ENCODE data around the gene RALGAPA2. TPM values are rescaled to one million over a fixed set of nuclear protein-coding genes. Genes with fewer than 3 reads are reported as not detected.

The RALGAPA2 gene
- total RNA-seq, 2 donors from 2014 or later, result 40.2 to 45.4 TPM

GRCh38 chr20:20437314-20437713 lies 275.1 kb downstream of the RALGAPA2 start:
- WGBS, 2 donors, result 97 to 98% methylated on average over 7 of the region's 7 CpGs
- H3K27ac ChIP-seq, result no peak overlapping the region
- no peak for DNase-seq
- intact Hi-C loops (cut with DNase I), result no loop called here
- no peak for ATAC-seq
- no peak overlapping the region for H3K4me3 ChIP-seq
- no peaks in the 10 kb centered on the region for H3K36me3 ChIP-seq (replicated peaks in 1 of 2; ENCODE audit: insufficient read depth in 1 of 2, low read depth in 2 of 2)
- no peak for TF ChIP-seq POLR2A (IDR thresholded peaks at IDR 0.05)
- TF ChIP-seq, protein P1, sequence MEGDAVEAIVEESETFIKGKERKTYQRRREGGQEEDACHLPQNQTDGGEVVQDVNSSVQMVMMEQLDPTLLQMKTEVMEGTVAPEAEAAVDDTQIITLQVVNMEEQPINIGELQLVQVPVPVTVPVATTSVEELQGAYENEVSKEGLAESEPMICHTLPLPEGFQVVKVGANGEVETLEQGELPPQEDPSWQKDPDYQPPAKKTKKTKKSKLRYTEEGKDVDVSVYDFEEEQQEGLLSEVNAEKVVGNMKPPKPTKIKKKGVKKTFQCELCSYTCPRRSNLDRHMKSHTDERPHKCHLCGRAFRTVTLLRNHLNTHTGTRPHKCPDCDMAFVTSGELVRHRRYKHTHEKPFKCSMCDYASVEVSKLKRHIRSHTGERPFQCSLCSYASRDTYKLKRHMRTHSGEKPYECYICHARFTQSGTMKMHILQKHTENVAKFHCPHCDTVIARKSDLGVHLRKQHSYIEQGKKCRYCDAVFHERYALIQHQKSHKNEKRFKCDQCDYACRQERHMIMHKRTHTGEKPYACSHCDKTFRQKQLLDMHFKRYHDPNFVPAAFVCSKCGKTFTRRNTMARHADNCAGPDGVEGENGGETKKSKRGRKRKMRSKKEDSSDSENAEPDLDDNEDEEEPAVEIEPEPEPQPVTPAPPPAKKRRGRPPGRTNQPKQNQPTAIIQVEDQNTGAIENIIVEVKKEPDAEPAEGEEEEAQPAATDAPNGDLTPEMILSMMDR (IDR thresholded peaks at IDR 0.05), result no peak
- no peaks in the 10 kb centered on the region for H3K27me3 ChIP-seq
- no peaks in the 10 kb centered on the region for H3K9me3 ChIP-seq
- H3K4me1 ChIP-seq, result peaks cover 15% of the 10 kb centered on the region

GRCh38 chr20:20436689-20437088 lies 275.8 kb downstream of the RALGAPA2 start:
- DNase-seq (no peak), ATAC-seq (no peak)
- H3K4me1 ChIP-seq, result peaks cover 15% of the 10 kb centered on the region
- H3K36me3 ChIP-seq (replicated peaks in 1 of 2; ENCODE audit: insufficient read depth in 1 of 2, low read depth in 2 of 2), result no peaks in the 10 kb centered on the region
- TF ChIP-seq, protein P1 (IDR thresholded peaks at IDR 0.05), result no peak
- TF ChIP-seq POLR2A (IDR thresholded peaks at IDR 0.05), result no peak
- H3K4me3 ChIP-seq, result no peak overlapping the region
- no peak overlapping the region for H3K27ac ChIP-seq
- no peaks in the 10 kb centered on the region for H3K9me3 ChIP-seq
- intact Hi-C loops (cut with DNase I), result no loop called here
- H3K27me3 ChIP-seq, result no peaks in the 10 kb centered on the region
- 95 to 96% methylated on average over 11 to 14 of the region's 16 CpGs for WGBS, 2 donors

DNA sequence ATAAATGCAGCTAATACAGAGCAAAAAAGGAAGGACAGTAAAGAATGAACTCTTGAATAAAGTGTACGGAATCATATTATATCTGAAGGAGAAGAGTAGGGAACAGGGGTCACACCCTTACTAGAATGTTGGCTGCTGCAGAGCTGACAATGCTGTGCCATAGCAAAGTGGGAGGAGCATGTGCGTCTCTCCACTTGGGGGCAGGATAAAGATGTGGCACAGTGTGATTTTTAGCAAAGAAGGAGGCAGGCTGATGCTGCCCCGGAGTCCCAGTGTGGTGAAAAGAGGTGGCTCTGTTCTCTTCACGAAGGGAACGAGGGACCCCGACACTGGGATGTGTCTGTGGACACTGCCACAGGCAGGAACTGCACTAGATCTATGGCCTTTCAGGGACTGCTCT lies 277.0 kb downstream of the RALGAPA2 start:
- TF ChIP-seq, protein P1 (IDR thresholded peaks at IDR 0.05), result no peak
- TF ChIP-seq POLR2A (IDR thresholded peaks at IDR 0.05), result no peak
- 90 to 97% methylated on average over 6 of the region's 6 CpGs for WGBS, 2 donors
- Histone ChIP-seq H3K4me3 (no peak overlapping the region), H3K36me3 (replicated peaks in 1 of 2; ENCODE audit: insufficient read depth in 1 of 2, low read depth in 2 of 2) (no peaks in the 10 kb centered on the region), H3K9me3 (no peaks in the 10 kb centered on the region), H3K4me1 (peaks cover 6% of the 10 kb centered on the region), H3K27ac (no peak overlapping the region), H3K27me3 (no peaks in the 10 kb centered on the region)
- DNase-seq (no peak), ATAC-seq (no peak)
- intact Hi-C loops (cut with DNase I), result no loop called here

DNA sequence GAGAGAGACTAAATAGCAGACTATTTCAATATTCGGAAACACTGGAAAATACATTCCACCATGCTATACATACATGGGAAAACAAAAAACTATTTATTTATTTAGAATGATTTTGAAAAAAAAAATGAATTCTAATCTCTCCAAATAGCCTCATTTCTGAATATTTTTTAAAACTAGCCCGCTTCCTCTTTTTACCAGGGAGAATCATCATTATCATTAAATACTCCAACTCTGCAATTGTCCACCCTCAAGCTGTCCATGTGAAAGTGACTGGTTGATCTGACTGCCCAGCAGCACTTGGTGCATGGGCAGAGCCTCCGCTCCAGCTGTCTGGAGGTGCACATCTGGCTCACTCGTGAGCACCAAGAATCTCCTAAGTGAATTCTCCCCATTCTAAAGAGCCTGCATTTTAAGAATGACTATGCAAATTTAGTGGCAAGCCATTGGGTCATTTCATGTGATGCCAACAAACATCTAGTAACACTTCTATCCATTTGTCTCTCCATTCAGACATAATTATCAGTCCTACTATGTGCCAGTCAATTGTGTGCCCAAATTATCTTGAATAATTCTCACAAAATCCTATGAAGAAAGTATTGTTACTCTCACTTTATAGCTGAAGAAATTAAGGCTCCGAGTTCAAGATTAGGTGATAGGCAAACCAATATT lies 279.7 kb downstream of the RALGAPA2 start:
- 91 to 94% methylated on average over 5 of the region's 5 CpGs for WGBS, 2 donors
- DNase-seq, result no peak
- intact Hi-C loops (cut with DNase I), result no loop called here

More for the DNA sequence above, 279.7 kb downstream of the RALGAPA2 start:
- Histone ChIP-seq H3K4me3 (no peak overlapping the region), H3K36me3 (replicated peaks in 1 of 2; ENCODE audit: insufficient read depth in 1 of 2, low read depth in 2 of 2) (no peaks in the 10 kb centered on the region), H3K9me3 (no peaks in the 10 kb centered on the region), H3K27me3 (no peaks in the 10 kb centered on the region), H3K27ac (no peak overlapping the region), H3K4me1 (no peaks in the 10 kb centered on the region)
- TF ChIP-seq POLR2A (IDR thresholded peaks at IDR 0.05), result no peak
- TF ChIP-seq, protein P1 (IDR thresholded peaks at IDR 0.05), result no peak
- no peak for ATAC-seq

Data from body of pancreas (tissue), 4 donors.